ENCODE results near the gene IPCEF1.

GRCh38 chr6:154202339-154202738 is 154.3 kb downstream of the IPCEF1 start:
- TF ChIP-seq, protein P1, sequence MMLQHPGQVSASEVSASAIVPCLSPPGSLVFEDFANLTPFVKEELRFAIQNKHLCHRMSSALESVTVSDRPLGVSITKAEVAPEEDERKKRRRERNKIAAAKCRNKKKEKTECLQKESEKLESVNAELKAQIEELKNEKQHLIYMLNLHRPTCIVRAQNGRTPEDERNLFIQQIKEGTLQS (IDR thresholded peaks at IDR 0.05): no peak
- TF ChIP-seq CTCF (IDR thresholded peaks at IDR 0.05; ENCODE audit: low read depth, low read length, missing input control) (no peak), HNF4G (IDR thresholded peaks at IDR 0.05) (no peak), EGR1 (IDR thresholded peaks at IDR 0.05; ENCODE audit: low read depth in 2 of 2) (no peak), MAX (IDR thresholded peaks at IDR 0.05) (no peak), REST (IDR thresholded peaks at IDR 0.05) (no peak)
- TF ChIP-seq, protein P2, sequence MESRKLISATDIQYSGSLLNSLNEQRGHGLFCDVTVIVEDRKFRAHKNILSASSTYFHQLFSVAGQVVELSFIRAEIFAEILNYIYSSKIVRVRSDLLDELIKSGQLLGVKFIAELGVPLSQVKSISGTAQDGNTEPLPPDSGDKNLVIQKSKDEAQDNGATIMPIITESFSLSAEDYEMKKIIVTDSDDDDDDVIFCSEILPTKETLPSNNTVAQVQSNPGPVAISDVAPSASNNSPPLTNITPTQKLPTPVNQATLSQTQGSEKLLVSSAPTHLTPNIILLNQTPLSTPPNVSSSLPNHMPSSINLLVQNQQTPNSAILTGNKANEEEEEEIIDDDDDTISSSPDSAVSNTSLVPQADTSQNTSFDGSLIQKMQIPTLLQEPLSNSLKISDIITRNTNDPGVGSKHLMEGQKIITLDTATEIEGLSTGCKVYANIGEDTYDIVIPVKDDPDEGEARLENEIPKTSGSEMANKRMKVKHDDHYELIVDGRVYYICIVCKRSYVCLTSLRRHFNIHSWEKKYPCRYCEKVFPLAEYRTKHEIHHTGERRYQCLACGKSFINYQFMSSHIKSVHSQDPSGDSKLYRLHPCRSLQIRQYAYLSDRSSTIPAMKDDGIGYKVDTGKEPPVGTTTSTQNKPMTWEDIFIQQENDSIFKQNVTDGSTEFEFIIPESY (IDR thresholded peaks at IDR 0.05): no peak

All from liver (tissue), 3 donors.